Astrocyte of the spinal cord (primary cell): ENCODE data around the gene FNBP1L.

ENCODE experiments used
- DNase-seq: peaks from one replicate; pipeline ENCODE4 v3.0.0; 2011; ENCODE audit warnings: low read depth, low spot score
- H3K4me3 ChIP-seq: 2 replicates; pipeline ENCODE4 v1.5.1; 2011; ENCODE audit warnings: low read depth, mild to moderate bottlenecking, low read length, moderate library complexity
- in situ Hi-C: cut with HindIII; loops from 2 replicates; pipeline ENCODE4 v1.10.0; 2017; ENCODE audit warnings: low sequenced_read_pairs
- TF ChIP-seq, protein P1 (sequence below): IDR thresholded peaks from 2 replicates; pipeline ENCODE4 v1.5.1; 2012; ENCODE audit warnings: low read depth, mild to moderate bottlenecking, low read length, inconsistent platforms

The FNBP1L gene

DNA sequence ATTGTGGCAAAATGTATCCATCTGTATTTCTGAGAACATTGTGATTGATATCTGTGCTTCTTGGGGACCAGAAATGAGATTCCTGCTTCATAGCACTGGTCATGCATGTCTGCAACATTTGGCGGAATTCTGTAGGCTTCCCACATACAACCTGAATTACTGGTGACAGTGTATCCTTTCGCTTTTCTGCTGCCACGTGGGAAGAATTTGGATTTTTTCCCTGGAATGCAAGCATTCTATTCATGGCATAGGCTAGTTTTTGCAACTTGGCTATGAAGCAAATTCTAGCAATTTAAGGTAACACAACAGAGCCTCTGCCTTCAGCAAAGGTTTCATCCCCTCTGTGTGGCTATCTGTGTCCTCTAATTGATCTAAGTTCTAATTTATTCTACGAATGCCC, 147.8 kb downstream of the FNBP1L start:
- no peak for DNase-seq
- in situ Hi-C loops: no loop called here
- TF ChIP-seq, protein P1, sequence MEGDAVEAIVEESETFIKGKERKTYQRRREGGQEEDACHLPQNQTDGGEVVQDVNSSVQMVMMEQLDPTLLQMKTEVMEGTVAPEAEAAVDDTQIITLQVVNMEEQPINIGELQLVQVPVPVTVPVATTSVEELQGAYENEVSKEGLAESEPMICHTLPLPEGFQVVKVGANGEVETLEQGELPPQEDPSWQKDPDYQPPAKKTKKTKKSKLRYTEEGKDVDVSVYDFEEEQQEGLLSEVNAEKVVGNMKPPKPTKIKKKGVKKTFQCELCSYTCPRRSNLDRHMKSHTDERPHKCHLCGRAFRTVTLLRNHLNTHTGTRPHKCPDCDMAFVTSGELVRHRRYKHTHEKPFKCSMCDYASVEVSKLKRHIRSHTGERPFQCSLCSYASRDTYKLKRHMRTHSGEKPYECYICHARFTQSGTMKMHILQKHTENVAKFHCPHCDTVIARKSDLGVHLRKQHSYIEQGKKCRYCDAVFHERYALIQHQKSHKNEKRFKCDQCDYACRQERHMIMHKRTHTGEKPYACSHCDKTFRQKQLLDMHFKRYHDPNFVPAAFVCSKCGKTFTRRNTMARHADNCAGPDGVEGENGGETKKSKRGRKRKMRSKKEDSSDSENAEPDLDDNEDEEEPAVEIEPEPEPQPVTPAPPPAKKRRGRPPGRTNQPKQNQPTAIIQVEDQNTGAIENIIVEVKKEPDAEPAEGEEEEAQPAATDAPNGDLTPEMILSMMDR: no peak
- H3K4me3 ChIP-seq: no peak overlapping the region

DNA sequence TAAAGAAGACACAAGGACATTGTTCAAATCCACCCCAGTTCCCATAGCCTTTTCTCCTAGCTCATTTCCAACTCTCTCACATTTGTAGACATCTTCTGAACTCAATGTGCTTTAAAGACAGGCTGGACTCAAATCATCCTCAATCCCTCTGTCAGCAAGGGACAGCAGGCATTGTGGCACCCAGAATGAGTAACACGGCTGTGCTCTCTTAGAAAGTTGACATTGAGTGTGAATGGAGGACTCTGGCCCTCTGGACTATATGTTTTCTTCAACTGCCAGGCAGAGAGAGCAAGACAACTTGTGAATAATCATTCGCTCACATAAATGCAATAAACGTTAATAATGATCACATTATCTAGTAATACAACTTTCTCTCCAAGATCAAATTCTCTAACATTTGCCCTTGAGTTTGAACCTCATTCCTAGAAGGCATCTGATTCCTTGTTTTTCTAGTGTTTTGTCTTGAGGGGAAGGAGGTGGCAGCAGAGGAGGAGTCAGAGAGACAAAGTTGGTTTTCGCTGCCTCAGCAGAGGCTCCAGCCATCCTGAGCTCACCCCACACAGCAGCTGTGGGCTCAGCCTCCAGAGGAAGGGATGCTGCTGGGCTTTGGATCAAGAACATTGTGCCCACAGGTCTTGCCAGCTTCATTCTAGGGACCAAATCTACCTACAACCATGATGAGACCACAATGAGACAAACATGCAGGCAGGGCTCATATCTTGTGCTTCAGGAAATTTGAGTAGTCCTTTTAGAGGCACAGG, 148.6 kb downstream of the FNBP1L start:
- no peak for DNase-seq
- TF ChIP-seq, protein P1: no peak
- no peak overlapping the region for H3K4me3 ChIP-seq
- in situ Hi-C loops: no loop called here

DNA sequence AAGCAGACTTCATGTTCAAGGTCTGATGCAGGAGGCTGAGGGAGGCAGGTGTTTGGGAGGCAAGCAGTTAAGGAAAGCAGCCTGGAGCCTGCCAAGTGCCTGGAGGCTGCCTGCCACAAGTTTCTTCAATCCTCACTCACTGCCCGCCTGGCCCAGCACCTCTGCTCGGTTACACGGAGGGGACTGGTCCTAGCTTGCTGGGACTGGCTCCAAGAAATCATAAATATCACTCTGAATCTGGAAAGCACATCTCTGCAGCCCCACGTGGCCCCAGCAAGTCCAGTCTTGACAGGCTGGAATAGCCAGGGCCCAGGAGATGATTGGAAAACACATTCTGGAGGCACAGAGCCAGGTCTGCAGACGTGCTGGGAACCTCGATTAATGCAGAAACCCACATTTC, 149.8 kb downstream of the FNBP1L start:
- DNase-seq: no peak
- H3K4me3 ChIP-seq: no peak overlapping the region
- TF ChIP-seq, protein P1: no peak
- in situ Hi-C loops: no loop called here

DNA sequence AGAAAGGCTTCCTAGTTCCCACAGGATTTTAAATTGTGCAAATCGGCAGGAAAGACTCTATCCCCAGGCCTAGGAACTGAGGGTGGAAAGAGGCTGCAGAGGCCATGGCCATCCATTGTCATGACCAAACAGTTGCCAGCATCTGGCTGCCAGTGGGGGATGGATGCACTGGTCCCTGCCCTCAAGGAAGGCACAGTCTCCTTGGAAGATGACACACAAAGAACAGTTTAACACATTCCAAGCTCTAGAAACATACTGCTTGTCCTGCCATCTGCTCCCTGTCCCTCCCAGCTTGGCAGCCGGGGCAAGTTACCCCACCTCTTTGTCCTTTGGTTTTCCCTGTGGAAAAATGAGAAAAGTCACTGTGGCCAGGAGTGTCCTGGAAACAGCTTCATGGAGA, 150.5 kb downstream of the FNBP1L start:
- TF ChIP-seq, protein P1: no peak
- H3K4me3 ChIP-seq: no peak overlapping the region
- in situ Hi-C loops: no loop called here
- DNase-seq: no peak

DNA sequence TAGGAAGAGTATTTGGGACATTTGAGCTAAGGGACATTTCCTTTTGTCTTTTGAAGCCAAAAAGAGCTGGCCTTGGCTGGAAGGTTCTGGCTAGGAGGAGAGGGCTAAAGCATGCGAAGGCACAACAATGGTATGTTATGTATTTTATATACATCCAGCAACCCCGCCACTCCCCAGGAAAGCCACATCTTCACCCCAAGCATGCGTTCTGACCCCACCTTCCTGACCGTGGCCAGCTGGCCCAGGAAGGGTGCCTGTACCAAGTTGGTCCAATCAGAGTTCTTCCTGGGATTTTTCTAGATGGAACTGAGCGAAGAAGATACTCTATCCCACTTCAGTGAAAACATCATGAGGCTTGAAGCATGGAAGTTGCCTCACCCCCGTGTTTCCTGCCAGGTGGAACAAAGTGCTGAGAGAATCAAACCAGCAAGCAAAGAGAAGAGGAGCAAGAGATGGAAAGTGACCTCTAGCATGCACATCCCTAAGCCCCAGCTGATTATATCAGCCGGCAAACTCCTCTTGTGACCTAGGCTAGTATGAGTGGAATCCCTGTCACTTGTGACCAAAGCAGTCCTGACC, 151.0 kb downstream of the FNBP1L start:
- no peak for DNase-seq
- TF ChIP-seq, protein P1: no peak
- in situ Hi-C loops: no loop called here
- H3K4me3 ChIP-seq: no peak overlapping the region

DNA sequence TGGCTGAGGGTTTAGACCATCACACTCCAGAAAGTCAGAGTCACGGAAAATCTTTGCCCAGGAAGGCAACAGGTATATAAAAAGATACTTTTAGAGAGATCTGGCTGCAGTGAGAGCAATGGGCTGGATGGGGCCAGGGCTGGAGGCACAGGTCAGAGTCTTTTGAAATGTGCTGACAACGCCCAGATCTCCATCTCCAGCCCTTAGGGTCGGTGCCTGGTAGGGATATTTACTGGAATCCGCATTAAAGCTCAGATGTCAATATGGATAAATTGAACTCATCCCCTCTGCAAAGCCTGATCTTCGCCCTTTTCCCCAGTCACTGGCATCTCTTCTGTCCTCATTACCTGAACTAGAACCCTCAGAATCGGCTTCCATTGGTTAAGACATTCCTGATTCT, 151.6 kb downstream of the FNBP1L start:
- no peak overlapping the region for H3K4me3 ChIP-seq
- in situ Hi-C loops: no loop called here
- DNase-seq: no peak
- TF ChIP-seq, protein P1: no peak
